ENCODE data around the gene KCNQ1OT1.

KCNQ1OT1 gene

DNA sequence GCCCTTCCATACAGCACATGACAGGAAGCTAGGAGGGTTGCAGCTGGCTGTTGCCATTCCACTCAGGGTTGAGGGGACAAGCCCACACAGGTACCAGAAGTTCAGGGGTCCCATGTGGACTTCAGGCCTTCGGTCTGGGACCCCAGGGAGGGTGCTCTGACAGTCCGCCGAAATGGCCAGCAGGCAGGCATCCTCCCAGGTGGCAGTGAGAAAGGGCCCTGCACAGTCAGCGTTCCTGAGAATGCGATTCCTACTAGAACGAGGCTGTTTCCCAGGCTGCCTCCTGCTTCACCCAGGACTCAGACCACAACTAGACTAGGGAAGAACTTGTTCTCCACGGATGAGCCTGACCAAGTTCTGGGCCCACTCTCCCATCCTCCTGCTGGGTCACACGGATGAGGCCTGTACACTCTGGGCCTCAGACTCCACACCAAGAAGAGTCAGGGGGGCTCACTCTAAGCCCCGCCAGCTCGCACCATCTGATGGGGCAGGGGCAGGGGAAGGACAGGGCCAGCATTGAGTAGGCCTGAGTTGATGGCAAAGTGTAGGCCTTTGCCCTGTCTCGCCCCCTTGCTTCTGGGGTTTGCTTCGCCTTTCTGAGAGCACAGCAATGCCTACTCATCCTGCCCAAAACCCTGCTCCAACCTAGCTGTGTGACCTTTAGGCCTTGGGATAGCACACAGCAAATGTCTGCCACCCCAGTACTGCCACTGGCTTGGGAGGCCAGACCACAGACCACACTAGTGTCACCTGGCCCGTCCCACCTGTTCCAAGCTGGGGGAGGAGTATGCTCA lies 14.0 kb downstream of the KCNQ1OT1 start:
- DNase-seq = no peak

DNA sequence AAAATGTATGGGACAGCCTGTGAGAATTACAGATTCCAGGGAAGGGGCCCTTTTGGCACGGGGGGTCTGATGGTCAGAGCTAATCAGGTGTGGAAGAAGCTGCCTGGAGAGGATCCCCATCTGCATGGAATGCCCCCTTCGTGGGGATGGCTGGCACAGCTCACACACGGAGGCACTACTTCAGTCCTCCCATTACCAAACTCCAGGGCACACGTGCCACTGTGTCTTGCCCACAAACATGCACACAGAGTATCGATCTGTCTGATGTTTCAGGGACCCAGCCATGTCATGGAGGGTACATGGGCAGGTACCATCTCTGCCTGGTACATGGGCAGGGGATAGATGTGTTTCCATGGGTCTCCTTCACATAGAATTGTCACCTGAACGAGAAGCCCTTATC lies 14.7 kb downstream of the KCNQ1OT1 start:
- DNase-seq = no peak

DNA sequence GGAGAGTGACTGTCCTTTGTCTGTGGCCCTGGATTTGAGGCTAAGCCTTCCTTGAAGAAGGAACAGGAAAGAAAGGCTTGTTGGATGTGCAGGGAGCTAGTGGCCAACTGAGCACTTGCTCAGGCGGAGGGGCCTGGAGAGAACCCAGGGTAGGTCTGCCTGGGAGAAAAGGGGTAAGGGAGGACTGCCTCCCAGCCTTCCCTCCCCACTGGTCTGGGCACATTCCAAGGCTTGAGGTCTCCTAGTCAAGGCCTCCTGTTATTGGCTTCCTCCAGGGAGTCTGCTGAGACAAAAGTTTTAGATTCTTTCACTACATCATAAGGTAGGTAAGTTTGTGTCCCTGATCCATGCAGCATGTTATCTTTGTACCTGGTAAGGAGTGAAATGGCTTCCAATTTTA lies 15.2 kb downstream of the KCNQ1OT1 start:
- DNase-seq = no peak

DNA sequence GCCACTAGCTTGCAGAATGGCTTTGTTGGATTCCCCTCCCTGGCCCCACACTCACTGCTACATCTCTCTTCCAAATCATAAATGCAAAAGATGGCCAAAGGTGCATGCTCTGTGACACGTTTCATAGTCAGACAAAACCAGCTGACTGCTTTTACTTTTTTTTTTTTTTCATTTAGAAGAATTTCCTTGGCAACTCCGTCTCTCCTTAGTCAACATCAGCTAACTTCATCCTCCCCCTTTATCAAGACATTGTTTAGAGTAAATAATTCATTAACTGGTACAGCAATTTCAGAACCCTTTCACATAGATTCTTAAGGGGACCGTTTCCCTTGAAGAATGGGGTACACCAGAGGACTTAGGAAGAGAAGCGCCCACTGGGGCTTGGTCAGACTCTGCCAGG lies 16.0 kb downstream of the KCNQ1OT1 start:
- DNase-seq = no peak

DNA sequence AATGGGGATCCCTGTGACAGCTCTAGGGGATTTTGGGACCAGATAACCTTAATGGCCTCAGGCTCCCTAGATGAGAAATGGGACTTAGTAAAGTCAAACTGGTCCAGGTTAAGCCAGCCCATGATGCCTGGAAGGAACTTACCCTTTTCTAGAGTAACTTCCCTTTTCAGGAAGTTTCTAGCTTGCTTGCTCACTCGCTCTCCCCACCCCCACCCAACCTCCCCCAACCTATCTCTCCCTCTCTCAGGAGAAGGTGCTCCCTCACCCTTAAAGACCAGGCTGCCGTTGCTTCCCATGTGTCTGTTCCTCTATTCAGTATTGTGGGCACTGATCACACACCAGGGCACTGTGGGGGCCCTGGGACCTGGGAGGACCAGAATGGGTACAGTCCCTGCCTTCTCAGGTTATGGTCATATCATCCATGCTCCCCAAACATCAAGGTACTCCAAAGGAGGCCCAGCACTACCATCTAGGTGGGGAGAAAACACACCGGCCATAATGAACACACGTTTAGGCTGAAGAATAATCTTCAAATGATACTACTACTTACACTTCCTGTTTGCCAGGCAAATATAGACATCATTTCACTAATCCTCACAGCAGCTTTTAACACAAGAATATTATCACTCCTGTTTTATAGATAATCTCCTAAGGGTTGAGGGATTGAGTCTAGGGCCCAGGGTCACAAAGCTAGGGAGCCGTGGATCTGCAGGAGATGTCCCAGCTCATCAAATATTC lies 18.2 kb downstream of the KCNQ1OT1 start:
- no peak for DNase-seq

DNA sequence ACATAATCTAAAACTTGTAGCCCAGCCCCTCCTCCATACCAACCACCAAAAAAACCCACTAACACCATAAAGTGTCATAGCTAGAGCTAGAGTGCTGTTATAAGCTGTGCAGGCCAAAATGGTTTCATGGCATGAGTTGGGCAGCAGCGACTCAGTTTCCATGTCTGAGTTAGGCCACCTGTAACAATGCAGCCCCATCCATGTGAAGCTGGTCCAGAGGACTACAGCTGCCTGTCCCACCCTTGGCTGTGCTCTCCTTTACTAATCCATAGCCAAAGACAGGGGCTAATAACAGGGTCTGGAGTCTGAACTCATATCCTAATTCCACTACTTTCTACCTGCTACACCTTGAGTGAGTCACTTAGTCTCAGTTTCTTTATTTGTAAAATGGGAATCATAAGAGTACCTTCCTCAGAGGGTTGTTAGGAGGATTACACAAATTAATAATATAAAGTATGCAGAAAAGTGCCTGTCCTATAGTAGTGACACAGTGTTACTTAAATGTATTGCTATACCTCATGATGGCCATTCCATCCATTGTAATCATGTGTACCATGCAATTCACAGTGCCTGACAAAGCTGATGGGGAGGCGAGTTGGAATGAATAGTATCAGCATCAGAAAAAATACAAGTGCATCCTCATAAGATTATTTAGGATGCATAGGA lies 20.6 kb downstream of the KCNQ1OT1 start:
- no peak for DNase-seq

DNA sequence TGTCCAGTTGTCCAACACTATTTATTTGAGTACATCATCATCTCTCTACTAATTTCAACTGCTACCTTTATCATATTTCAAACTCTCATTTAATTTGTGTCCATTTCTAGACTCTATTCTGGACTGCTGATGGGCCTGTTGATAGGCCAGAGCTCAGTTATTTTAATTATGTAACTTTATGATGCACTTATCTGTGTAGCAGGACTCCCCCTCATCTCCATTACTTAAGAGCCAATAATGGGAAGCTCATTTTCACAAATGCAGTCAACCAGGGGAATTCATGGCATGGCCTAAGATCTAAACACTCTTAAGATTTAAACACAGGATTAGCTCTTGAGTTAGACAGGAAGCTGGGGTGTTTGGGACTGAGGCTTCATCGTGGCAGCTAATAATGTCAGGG lies 21.4 kb downstream of the KCNQ1OT1 start:
- no peak for DNase-seq

DNA sequence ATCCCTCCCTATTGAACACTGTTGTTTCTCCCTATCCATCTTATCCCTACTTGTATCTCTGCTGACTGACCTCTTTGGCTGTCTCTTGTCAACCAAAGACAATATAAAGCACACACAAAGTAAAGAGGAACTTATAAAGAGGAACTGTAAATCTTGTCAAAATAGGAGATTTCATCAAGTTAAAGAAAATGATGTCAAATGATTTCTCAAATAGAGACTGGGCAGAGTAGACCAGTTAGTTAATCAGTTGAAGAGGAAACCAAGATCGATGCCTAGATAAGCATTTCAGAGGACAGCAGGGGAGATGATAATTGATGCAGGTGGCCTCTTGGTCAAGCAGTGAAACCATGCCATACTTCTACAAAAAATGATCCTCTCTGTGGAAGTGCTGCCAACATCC lies 22.7 kb downstream of the KCNQ1OT1 start:
- no peak for DNase-seq

DNA sequence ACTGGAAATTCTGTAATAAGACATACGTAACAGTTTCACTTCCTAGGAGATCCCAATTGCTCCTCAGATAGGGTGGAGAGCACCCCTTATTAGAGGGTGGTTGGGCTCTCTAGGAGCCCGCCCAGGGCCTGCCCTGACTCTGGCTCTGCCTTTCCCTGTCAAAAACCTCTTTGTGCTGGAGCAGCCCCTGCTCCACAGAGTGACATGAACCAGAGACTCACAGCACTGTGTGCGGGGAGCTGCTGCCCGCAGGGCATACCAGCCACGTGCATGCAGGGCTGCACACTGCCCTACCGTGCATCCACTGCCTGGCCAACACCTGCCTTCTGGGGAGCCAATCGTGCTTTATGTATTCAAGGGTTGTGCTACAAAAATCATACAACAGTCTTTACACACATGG lies 24.3 kb downstream of the KCNQ1OT1 start:
- DNase-seq = no peak

DNA sequence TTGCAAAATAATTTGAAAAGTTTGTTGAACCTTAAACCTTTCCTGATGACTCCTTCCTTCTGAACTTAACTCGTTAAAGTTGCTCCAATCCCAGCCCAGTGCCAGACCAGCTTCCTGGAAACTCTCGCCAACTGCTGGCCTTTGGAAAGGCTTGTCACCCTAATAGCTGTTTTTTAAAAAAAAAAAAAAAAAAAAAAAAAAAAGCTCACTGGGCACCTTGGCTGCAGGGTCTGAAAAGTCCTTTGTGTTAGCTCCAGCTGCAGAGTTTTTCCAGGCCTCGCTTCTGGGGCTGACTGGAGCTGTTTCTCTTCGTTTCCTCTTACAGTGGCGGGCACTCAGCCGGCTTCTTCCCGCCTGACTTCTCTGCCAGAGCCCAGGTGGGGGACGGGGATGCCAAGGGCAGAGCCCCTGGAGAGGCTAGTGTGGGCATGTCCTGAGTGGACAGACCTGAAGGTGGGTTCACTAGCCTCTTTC lies 25.1 kb downstream of the KCNQ1OT1 start:
- DNase-seq = no peak

DNA sequence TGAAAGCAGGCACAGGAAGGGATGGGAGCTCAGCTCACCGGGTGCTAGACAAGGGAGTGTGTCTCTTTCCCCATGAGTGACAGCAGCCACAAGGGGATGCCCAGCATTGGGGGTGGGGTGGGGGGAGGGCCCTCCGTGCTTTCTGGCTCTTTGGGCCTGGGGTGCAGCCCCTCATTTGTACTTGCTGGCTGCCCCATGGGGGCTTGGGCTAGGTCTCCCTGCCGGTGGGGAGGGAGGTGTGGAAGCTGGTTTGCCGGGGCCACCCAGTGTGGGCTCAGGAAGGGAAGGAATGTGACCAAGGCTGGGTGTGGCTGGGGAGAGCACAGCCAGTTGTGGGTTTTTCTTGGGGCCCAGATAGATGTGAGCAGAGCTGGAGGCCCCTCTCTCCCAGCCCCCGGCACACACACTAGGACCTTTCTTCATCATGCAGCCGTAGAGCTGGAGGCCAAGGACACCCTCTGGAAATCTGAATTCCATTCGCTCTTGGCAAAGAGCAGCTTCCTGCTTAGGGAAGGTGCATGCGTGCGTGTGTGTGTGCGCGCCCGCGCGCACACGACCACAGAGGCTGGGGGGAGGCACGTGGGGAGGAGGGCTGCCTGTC lies 25.8 kb downstream of the KCNQ1OT1 start:
- no peak for DNase-seq

DNA sequence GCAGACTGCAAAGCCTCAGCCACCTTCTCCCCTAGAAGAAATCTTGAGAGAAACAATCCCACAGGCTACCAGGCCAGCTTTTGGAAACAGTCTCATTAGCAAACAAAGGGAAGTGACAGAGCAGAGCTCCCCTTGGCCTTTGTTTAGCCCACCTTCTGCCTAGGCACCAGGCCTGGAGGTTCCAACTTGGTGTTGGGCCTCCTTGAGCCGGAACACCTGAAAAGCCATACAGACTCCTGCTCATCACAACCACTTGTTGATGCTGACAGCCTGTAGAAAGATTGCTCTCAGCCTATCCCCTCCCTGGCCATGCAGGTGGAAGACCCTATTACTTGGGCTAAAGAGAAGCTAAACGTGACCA lies 26.6 kb downstream of the KCNQ1OT1 start:
- no peak for DNase-seq

DNA sequence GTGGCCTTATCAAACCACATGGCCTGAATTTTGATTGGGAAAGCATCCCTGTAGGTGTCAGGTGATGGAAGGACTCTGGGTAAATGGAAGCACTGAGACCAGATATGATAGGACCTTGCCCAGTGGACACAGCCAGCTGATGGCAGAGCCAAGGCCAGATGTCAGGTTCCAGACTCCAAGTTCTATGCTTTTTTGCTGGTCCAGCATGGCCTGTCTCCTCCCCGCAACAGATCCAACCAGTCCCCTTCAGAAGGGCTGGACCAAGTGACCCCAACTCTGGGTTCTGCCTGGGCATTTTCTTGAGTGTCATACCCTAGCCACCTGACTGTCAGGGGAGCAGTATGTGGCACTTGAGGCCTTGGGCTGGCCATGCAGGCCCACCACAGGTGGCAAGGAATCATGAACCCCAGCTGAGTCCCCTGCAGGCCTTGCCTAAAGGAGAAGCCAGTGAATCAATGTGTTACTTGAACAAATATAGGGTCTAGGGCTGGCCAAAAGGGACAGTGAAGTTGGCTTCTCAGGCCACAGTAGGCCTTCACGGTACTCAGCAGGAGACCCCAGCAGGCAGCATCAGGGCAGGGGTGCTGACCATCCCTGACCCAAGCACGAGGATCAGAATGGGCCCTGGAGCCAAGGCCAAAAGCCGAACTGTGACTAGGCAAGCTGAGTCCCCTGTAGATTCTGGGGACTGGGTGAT lies 27.1 kb downstream of the KCNQ1OT1 start:
- no peak for DNase-seq

DNA sequence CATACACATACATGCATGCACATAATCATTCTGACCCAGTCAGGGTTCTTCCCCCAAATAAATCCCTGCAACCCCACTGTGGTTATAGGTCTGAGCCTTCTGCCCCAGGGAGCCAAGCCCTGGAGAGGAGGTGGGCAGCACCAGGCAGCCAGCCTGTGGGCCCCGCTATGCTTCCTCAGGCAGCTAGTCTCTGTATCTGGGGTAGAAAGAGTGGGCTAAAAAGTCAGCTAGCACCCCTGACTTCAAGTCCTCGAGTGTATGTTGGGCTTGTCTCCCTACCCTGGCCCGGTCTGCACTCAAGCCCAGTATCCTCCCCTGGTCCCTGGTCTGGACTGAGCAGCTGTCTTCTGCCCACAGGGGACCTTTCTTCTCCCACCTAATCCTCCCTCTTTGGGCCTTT lies 28.0 kb downstream of the KCNQ1OT1 start:
- DNase-seq = no peak

DNA sequence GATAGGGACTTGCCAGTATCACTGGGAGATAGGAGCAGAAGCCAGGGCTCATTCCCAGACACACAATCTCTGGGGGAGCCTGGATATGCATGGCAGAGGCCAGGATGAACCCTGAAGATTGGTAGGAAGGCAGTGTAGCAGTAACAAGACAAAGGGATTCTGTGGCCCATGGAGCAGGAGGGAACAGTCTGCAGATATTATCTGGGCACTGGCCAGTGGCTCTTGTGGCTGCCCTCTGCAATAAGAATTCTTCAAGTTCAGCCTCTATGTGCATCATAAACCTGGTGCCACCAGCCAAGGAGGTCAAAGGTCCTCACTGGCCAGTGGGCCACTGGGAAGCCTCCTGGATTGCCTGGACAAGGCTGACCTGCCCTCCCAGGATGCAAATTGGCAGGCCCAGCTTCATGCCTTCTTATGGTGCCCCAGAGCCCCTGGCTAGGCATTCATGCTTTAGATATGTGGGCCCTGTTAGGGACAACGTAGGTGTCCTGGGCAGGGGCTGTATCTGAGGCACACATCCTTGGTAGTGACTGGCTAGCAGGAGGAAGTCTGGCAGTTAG lies 29.2 kb downstream of the KCNQ1OT1 start:
- no peak for DNase-seq

DNA sequence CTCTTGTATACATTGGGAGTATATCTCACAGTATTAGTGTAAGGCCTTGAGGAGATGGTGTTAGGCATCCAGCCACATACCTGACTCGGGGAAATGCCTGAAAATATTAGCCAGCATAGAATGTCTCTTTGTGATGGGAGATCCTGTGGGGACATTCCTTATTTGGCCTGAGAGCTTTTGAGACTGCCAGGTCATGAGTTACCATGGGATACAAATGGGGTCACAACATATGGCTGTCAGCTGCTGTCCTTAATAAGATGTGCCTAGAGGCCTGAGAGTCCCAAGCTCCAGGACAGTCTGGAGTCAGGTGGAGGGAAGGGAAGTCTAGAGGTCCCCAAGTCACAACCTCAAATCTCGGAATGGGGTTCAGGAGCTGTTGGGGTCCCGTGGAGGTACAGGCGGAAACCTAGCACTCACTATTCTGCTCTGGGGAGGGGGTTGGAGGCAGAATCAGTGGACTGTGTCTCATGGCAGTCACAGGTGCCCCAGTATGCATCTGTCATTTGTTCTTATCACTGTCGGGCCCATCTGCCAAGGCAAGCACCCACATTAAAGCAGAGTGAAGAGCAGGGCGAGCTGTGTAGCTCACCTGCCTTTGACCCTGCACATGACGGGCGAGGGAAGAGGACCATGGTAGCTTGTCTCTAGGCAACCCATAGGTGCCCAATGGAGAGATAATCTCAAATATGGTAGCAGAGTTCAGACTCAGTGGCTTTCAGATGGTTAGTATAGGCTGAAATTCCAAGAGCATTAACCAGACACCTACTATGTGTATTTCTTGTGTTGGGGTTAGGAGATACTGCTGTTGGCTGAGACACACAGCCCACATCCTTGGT lies 29.9 kb downstream of the KCNQ1OT1 start:
- DNase-seq = no peak

DNA sequence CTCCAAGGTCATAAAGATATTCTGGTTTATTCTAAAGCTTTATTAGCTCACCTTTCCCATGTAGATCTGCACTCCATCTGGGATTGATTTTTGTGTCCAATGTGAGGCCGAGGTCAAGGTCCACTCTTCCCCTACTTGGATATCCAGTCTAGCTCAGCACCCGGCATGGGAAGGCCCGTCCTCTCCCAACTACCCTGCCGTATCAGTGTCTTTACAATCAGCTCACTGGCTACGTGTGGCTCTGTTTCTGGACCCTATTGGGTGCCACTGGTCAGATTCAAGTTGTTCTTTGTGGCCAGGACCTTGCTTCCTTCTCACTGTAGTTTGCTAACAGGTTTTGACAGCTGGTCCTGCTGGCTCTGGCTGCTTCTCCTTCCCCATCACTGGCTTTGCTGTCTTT lies 30.9 kb downstream of the KCNQ1OT1 start:
- DNase-seq = no peak

DNA sequence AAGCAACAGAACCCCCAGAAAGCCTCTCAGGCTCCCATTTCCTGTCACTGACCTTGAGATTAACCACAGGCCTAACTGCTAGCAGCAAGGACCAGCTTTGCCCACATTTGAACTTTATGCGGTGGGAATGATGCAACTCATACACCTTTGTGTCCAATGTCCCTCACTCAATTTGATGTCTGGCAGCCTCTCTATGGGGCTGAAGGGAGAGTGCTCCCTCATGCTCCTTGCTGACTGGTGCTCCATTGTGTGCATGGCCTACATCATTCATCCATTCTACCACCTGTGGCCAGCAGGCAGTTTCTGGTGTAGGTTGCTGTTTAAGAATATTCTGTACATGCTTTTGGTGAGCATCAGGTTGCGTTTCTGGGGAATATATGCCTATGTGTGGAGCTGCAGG lies 31.9 kb downstream of the KCNQ1OT1 start:
- DNase-seq = no peak

DNA sequence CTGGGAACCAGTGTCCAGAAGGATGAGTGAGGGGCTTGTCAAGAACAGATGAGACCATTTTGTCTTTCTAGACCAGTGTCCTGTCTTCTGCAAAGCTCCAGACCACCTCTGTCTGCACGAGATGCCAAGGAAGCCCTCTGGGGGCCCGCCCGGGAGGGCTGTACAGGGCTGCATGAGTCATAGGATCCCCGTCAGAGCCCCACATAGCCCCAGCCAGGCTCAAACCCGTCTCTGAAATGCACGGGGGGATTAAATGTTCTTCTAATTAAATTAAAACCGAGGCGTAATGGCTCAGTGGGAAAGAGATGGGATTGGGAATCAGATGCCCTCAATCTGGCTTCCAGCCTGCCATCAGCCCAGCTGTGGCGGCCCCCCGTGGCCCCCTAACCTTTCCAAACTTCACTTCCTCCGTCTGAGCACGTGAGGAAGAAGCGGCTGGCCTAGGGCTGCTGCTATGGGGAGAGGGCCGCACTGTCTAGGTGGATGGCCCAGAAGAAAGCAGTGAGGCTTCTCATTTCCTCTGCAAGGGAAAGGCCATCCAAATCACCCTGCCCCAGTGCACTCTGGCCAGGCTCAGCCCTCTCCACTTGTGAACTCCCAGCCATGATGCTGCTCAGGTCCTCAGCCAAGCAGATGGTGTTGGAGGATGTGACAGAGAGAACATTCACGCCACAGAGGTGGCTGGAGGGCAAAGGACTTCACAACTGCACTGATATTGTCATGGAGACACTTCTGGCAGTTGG lies 32.8 kb downstream of the KCNQ1OT1 start:
- no peak for DNase-seq

DNA sequence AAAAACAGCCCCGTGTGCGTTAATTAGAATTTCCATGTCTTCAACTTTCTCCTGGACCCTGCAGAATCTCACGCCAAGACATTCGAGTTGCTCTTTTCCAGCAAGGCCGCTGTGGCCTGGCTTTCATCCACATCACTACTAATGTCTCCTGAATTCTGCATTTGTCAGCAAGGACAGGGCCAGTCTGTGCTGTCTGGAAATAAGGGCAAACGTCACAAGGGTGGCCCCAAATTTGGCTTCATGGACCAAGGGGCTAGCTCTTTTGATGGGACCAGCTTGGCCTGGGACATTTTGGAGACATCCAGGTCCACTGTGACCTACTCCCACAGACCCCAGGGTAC lies 33.4 kb downstream of the KCNQ1OT1 start:
- DNase-seq = no peak

All from NCI-H1105 (cell line).